Medulla oblongata (tissue), 1 donor: Measurements from ENCODE around the gene STOML1.
A peak's percentile ranks its signal among the peaks of the same experiment; 100 is the strongest.
"Not testable (repeated sequence)": the region's sequence is repeated elsewhere in the genome, so short reads cannot be mapped to it uniquely, and the experiment has no call there.

Source experiments
- DNase-seq: peaks from one replicate; pipeline ENCODE4 v3.0.0-alpha.2; 2015; ENCODE audit errors: extremely low spot score

The STOML1 gene

DNA sequence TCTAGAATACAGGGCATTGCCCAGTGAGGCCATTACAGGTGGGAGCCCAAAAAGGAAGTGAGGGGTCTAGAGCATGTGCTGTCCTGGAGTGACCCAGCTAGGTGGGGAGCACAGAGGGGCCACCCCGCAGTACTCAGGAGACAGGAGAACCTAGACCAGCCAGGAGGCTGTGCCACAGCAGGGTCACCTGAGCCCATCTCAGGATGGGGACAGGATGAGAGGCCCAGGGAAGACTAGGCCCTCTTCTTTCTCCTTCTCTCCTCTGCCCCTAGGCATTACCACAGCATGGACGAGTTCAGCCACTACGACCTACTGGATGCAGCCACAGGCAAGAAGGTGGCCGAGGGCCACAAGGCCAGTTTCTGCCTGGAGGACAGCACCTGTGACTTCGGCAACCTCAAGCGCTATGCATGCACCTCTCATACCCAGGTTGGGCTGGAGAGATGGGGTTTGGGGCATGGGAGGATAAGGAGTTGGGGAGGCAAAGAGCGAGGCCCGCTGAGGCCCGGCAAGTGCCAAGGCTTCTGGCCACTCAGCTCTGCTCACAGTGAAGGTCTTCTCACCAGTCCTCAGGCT lies 45.2 kb downstream of the STOML1 start:
- DNase-seq = no peak

DNA sequence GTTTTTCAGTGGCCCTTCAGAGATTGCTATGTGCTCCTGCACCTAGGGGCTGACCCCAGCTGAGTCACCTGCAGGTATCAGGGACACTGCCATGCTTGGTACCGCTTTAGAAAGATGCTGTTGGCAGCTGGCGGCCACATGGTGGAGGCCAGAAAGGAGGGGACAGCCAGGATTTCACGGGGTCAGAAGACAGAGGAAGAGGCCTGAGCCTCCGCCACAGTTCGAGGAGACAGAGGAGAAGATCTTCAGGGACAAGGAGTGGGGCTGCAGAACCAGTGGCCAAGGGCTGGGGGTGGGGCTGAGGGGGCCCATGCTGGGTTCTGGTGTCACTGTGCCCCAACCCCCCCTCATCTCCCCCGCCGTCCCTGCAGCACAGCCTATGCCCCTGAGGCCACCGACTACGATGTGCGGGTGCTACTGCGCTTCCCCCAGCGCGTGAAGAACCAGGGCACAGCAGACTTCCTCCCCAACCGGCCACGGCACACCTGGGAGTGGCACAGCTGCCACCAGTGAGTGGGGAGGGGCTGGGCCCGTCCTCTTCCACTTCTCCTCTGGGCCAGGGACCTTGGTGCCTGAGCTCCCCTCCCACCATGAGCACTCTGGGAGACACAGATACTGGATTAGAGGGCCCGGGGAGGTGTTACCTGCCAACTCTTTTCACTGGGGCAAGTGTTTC lies 45.9 kb downstream of the STOML1 start:
- DNase-seq = no peak

DNA sequence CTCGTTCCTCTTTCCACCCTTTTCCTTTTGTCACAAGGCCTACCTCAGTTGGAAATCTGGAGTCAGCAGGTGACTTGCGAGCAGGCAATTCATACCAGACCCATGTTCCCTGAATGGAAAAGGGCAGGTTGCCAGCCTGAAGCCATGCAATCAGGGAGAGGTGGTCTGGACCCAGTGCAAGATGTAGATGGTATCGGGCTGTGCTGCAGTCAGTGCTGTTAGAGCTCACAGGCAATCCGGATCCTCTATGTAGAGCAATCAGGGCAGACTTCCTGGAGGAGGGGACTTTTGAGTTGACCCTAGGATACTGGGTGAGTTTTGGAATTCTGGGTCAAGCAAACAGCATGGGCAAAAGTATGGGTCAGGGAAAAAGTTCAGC lies 47.0 kb downstream of the STOML1 start:
- no peak for DNase-seq

DNA sequence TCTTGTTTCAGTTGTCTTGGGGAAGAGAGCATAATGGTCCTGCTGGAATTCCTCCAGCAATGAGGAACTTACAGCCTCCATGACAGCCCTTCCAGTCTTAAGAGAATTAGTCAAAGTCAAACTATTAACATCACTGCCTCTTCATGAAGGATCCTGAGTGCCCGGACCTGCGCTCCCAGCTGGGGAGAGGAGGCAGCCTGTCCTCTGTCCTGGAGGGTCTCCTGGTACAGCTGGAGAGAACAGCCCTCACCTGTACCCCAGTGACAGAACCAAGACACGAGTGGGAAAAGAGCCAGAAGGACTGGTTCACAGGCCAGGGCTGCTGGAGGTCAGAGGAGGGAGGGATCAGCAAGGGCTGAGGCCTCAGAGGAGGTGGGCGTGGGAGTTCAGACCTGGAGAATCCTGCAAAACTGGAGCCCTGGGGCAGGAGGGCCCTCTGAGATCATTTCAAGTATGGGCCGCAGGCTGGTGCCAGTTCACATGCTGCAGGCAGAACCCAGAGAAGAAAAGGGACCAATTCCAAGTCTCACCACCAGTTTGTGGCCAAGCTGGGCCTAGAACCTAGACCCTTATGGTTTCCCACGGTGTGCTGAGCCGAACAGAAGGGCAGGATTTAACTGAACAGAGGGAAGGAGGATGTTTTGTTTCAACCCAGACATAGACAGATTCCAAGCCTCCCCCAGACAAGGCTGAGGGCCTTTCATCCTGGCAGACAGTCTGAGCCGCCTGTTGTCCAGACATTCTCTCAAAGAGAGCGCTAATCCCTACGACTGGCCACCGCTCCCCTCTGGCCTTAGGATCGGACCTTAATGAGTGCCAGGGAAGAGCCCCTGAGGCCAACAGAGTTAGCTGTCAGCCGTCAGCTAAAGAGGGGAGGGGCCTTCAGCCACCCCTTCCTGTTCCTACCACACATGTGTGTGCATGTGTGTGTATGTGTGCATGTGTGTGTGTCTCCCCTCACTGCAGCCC lies 47.6 kb downstream of the STOML1 start:
- DNase-seq = no peak

DNA sequence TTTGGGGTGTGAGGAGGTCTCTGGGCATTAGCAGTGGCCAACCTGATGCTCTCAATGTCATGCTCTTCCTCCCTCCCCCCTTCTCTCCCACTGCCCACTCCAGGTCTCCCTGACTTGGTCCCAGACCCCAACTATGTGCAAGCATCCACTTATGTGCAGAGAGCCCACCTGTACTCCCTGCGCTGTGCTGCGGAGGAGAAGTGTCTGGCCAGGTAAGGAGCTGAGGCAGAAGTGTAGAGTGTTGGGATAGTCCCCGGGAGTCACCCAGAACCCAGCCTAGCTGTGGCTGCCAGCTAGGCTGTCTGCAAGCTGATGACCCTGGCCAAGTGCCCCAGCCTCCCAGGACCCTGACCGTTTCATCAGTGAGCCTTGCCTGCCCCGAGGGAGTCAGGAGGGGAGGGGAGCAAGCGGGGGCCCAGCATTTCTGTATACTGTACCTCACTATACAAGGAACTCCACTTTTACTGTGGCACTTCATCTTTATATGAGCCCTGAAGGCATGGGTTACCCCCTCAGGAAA lies 49.3 kb downstream of the STOML1 start:
- no peak for DNase-seq

DNA sequence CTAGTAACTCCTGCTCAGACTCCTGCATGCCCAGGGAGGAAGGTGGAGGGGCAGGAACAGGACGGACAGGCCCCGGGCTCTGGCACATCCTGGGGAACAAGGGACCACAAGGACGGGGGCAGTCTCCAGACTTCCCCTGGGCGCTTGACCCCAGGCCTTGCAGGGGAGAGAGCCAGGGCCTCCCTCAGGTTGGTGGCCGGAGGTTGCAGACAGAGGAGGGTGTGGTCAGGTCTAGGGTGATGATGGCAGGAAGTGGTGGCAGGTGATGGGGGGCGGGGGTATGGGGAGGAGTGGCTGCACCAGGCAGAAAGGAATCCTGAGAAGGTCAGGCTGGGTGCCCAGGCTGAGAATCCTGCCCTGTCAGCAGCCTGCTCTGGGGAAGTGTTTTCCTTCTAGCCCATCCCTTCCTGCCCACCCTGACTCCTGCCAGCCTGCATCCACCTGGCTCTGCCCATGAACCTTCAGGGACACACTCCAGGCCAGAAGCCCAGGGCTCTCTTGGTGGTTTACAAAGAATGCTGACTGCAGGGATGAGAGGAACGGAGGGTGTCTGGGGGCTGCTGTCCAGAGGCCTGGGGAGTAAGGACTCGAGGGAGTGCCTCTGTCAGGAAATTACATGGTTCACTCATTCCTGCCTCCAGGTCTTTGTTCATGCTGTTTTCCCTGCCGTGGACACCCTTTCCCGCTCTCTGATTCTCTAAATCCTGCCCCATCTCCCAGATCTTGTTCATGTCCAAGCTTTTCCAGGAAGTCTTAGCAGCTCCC lies 50.0 kb downstream of the STOML1 start:
- no peak for DNase-seq

DNA sequence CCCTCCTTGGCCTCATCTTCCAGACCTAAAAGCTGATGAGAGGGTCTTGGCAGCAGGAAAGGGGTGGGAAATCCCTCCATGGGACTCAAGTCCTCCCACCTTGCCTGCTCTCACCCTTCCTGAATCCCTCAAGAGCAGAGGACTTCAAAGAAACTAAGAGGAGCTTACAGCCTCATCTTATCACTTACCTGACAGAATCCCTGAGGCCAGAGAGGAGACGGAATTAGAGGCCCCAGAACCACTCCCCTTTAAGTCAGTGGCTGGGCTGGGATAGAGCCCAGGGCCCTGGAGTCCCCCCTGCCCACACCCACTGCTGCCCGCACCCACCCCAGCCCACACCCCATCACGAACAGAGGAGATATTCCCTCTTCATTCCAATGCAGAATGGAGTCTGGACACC lies 50.6 kb downstream of the STOML1 start:
- no peak for DNase-seq

DNA sequence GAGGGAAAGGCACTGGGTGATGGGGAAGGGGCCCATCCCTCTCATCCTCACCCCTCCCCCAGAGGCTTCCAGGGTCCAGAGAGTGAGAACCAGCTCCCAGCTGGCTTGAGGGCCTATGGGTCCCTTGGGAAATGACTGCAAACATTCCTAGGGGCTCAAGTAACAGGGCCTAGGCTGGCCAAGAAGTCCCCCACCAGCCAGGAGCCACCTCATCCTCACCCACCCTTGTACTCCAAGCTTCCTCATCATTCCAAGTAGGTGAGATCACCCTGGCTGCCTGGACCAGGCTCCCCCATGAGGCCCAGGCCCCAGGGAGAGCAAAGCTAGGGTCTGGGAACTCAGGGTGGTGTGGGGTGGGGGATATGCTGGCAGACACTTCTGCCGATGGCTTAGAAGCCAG lies 51.1 kb downstream of the STOML1 start:
- no peak for DNase-seq

DNA sequence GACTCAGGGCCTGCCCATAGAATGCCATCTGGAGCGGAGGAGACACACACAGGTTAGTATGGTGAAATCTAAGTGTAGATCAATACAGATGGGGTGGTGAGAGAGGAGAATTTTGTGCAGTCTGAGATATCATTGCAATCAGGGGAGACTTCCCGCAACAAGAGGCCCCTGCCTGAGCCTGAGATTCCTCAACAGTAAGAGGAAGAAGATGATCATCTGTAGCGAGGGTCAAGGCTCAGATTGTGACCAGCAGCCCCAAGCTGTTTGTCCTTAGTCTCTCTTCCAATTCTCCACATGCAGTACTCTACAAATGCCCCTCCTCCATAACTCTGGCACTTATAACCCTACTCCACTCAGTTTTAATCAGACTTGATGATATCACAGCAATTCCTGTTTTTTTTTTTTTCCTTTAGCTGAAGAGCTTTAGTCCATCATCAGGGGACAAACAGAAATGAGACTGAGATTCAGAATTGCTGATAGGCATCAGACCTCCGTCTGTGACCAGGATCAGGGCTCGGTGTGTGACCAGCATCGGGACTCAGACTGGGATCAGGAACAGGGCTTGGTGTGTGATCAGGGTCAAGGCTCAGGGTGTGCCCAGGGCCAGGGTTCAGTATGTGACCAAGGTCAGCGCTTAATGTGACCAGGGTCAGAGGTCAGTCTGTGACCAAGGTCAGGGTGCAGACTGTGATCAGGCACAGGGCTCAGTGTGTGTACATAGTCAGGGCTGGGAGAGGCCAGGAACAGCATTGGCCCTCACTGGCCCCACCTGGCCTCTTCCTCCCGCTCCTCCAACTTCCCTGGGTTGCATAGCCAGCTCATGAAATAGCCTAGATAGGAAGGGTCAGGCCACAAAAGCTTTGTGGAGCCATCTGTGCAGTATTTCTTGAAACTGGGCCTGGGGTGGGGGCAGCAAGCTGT lies 51.8 kb downstream of the STOML1 start:
- no peak for DNase-seq

DNA sequence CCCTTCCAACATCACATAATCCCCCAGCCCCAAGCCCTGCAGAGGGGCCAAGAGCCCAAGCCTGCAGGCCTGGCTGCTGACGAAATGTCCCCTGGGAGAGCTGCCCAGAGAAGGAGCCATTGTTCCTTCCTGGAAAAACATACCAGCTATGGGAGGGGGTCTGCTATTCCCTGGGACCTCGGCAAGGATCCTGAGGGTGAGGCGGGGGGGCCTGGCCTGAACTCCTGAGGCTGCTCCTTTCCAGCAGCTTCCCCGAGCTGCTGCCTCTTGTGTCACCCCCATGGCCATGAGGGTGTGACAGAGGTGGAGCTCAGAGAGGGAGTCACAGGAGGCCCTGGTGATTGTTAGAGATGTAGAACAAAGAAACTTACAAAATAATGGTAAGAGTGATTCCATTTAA lies 53.0 kb downstream of the STOML1 start:
- no peak for DNase-seq

DNA sequence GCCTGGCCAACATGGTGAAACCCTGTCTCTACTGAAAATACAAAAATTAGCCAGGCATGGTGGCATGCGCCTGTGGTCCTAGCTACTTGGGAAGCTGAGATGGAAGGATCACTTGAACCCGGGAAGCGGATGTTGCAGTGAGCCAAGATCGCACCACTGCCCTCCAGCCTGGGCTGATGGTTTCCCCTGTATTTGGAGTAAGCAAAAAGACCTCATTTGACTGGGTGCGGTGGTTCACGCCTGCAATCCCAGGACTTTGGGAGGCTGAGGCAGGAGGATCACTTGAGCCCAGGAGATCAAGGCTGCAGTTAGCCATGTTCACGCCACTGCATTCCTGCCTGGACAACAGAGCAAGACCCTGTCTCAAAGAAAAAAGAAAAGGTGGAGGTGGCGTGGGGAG lies 53.6 kb downstream of the STOML1 start:
- DNase-seq = not testable (repeated sequence)

DNA sequence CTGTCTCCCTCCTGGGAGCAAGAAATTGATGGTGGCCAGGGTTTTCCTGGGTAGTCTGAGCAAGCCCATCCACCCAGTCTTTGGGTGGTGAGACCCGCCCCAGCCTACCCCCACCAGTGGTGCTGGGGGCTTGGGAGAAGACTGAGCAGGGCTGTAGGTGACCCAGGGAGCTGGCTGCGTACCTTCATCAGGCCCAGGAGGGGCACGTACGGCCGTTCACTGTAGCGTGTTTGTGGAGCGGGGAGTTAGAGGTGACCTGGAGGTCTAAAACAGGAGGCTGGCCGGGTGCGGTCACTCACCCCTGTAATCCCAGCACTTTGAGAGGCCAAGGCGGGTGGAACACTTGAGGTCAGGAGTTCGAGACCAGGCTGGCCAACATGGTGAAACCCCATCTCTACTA lies 54.4 kb downstream of the STOML1 start:
- DNase-seq = no peak

DNA sequence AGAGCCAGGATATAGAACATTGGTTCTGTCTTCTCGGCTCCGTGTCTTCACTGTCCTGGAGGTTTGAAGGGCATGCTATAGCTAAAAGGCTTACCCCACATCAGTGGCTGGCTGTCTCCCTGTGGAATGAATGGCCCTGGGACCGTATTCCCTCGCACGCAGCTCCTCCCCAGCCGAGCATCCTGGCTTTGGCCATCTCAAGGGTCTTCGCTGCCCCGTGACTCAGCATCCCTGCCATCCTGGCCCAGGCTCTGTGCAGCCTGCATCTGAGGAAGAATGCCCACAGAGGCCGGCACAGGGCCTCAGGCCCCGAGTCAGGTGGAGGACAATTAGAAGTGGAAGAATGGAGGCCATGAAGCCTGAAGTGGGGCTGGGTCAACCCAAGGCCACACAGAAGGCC lies 54.8 kb downstream of the STOML1 start:
- no peak for DNase-seq

DNA sequence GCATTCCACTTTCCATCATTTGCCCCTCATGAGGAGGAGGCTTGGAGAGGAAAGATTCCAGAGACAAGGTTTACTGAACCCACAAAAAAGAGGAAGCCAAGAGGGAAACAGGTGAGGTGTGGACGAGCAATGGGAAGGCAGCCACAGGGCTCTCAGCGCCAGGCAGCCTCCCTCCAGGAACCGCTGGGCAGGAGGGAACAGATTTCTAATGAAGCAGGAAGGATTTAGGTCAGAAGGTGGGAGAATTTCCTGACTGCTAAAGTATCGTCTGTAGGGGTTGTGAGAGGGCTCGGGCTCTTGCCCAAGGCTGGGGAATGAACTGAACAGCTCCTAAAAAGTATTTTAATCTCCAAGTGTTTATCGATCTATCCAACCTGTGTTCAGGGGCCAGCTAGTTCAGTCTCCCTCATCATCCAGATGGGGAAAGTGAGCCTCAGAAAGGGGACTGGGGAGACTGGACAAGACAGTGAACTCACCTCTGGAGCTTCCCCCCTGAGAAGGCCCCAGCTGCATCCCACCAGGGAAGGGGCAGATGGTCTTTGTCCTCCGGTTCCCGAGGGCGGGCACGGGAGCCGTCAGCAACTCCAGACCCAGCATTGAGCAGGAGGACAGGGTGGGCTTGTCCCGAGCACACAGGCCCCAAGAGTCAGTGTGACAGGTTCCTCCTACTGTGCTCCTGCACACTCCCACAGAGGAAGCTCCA lies 55.4 kb downstream of the STOML1 start:
- no peak for DNase-seq

DNA sequence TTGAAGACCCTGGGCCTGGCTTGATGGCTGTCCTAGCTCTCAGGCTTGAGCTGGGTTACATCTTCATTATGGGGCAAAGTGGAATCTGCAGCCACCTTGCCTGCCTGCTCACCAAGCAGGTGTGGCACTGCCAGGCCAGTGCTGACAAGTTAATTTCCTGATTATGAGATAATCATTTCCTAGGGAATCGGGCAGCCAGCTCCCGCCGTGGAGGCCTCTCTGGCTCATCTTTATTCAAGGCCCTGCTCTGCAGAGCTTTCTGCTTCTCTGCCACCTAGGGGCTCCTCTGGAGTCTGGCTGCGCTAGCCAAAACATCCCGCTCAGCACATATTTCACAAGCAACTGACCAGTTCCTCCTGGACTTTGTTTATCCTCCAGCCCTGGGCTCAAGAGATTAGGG lies 55.9 kb downstream of the STOML1 start:
- DNase-seq = peak; percentile 30

DNA sequence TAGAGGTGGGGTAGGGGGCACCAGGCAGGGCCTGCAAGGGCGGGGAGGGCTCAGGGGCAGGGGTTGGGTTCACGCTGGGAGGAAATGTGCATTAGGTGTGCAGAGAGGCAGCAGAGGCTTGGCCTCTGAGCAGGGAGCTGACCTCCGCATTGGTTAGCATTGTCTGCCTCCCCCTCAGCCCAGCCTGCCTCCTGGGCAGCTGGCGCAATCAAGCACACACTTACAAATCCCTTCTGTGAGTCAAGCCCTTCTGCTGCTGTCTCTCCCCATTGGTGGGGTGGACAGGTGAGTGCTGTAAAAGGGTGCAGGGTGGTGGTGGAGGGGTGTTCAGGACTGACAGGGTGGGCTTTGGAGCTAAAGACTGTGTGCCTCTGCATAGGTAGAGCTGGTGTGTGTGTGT lies 56.5 kb downstream of the STOML1 start:
- DNase-seq = no peak

DNA sequence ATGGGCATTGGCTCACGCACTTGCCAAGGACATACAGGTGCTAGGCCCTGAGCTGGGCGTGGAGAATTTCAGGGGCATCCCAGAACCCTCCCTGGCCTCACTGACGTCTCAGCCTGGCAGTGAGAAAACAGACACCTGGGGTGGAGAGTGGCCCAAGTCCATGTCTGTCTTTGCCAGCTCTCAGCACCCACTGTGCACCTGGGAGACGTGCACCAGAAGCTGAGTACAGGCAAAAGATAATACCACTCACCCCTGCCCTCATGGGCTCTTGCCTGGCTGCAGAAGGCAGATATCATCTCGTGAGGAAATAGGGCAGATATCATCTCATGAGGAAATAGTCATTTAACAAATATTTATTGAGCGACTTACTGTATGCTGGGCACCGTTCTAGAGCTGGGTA lies 57.8 kb downstream of the STOML1 start:
- DNase-seq = no peak

DNA sequence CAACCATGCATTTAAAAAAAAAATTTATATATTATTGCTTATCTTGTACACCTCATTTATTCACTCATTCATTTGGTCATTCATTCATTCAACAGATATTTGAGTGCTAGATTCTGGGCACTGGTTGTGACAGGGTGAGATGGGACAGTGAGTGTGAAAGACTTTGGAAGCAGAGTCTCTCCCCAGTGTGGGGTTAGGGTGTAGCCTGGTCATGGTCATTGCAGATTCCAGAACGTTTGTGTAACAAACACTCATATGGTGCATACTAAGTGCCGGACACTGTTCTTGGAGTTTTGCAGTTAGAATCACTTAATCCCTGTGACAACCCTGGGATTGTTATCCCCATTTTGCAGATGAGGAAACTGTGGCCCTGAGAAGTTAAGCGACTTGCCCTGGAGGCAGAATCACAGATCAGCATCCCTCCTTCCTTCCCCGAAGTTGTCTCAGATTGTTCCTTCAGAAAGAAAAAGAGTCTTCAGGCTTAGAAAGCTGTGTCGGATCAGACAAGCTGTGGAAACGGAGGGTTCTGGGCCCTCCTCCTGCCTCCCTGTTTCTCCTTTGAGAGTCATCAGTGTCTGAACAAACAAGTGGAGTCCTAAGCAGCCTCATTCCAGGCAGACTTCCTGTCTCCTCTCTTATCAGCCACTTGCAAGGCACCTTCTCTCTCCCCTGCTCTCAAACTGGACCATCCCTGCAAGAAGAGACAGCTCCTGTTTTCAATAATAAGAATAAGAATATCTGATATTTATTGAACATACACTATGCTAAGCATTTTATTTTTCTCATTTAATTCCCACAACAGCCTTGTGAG lies 59.5 kb downstream of the STOML1 start:
- no peak for DNase-seq

DNA sequence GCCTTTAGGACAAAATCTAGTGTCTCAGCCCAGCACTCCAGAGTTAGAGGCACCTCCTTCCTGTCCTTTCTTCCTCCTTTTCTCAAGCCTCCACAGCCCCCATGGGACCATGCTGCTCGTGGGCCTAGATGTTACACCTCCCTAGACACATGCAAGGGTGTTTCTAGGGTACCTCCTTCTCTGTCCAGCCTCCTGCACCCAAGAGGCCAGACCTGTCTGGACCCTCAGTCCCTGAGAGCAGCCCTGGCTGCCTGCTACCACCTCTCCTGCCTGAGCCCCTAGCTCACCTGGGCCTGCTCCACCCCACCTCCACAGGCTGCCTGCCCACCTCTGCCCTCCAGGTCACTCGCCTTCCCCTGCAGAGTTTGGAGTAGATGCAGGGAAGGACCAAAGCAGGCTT lies 60.7 kb downstream of the STOML1 start:
- no peak for DNase-seq
